ENCODE results near the gene ARF6.
A peak's percentile ranks its signal among the peaks of the same experiment; 100 is the strongest.
"Not testable (repeated sequence)": the region's sequence is repeated elsewhere in the genome, so short reads cannot be mapped to it uniquely, and the experiment has no call there.

The ARF6 gene

DNA sequence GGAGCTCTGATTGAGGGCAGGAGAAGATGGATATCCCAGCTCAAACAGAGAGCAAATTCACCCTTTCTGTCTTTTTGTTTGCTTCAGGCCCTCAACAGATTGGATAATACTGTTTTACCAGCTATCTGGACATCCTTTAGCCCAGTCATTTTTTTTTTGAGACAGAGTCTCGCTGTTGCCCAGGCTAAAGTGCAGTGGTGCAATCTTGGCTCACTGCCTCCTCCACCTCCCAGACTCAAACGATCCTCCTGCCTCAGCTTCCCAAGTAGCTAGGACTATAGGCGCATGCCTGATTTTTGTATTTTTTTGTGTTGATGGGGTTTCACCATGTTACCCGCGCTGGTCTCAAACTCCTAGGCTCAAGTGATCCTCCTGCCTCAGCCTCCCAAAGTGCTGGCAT is 40.8 kb downstream of the ARF6 start:
- Histone ChIP-seq H3K27ac (ENCODE audit: extremely low read depth, low read depth, low read length) (no peak overlapping the region), H3K4me1 (ENCODE audit: control insufficient read depth, insufficient read depth, low read length) (no peaks in the 10 kb centered on the region), H3K36me3 (ENCODE audit: control insufficient read depth in 2 of 2, insufficient read depth in 1 of 2, low read length in 2 of 2) (no peaks in the 10 kb centered on the region), H3K4me3 (ENCODE audit: low read depth, low read length) (no peak overlapping the region), H3K9me3 (ENCODE audit: control insufficient read depth, insufficient read depth, low read depth, low read length) (no peaks in the 10 kb centered on the region)
- ChIA-PET CTCF (no interaction called here), POLR2A (interaction anchor here (0.6 kb wide), 1 partner anchor 41 kb away, joined by 3 read pairs; the partner anchor contains the start of gene ARF6)
- TF ChIP-seq ZNF132 (tag by site-specific recombination; IDR thresholded peaks at IDR 0.05; ENCODE audit: borderline replicate concordance) (no peak), ZNF292 (tag by site-specific recombination; IDR thresholded peaks at IDR 0.05; ENCODE audit: borderline replicate concordance, low read depth) (no peak), HOXA7 (CRISPR knock-in tag; IDR thresholded peaks at IDR 0.05; ENCODE audit: borderline replicate concordance) (no peak), ZNF114 (tag by site-specific recombination; IDR thresholded peaks at IDR 0.05) (no peak), ZNF624 (tag by site-specific recombination; IDR thresholded peaks at IDR 0.05) (no peak), ZNF776 (tag by site-specific recombination; IDR thresholded peaks at IDR 0.05; ENCODE audit: borderline replicate concordance) (no peak), ZNF223 (tag by site-specific recombination; IDR thresholded peaks at IDR 0.05) (no peak), SCRT1 (tag by site-specific recombination; IDR thresholded peaks at IDR 0.05; ENCODE audit: borderline replicate concordance) (no peak), ZNF704 (tag by site-specific recombination; IDR thresholded peaks at IDR 0.05) (no peak), ZNF621 (tag by site-specific recombination; IDR thresholded peaks at IDR 0.05) (no peak), ZBTB11 (tag by site-specific recombination; conservative IDR thresholded peaks at IDR 0.05; ENCODE audit: low read depth) (no peak)

DNA sequence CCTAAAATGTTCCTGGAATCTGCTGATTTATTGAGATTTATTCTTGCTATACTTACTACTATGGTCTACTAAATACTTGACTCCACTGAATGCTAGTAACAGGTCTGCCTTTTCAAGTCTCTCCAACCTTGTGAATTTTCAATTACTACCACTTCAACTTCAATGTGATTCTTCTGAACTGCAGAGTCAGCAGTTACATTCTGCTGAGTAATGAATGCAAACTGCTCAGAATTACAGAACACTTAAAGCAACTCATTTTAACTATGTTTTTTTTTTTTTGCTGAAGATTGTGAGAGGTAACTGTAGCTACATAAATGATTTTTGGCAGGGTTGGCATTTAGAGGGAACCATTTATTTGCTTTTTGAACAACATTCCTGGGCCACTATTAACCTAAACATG is 41.8 kb downstream of the ARF6 start:
- TF ChIP-seq ZNF404 (tag by site-specific recombination; IDR thresholded peaks at IDR 0.05): no peak
- TF ChIP-seq, protein P1, sequence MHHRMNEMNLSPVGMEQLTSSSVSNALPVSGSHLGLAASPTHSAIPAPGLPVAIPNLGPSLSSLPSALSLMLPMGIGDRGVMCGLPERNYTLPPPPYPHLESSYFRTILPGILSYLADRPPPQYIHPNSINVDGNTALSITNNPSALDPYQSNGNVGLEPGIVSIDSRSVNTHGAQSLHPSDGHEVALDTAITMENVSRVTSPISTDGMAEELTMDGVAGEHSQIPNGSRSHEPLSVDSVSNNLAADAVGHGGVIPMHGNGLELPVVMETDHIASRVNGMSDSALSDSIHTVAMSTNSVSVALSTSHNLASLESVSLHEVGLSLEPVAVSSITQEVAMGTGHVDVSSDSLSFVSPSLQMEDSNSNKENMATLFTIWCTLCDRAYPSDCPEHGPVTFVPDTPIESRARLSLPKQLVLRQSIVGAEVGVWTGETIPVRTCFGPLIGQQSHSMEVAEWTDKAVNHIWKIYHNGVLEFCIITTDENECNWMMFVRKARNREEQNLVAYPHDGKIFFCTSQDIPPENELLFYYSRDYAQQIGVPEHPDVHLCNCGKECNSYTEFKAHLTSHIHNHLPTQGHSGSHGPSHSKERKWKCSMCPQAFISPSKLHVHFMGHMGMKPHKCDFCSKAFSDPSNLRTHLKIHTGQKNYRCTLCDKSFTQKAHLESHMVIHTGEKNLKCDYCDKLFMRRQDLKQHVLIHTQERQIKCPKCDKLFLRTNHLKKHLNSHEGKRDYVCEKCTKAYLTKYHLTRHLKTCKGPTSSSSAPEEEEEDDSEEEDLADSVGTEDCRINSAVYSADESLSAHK (tag by site-specific recombination; IDR thresholded peaks at IDR 0.05): 0 out of 2 replicates have a peak, but pooled peaks have one; percentile 18
- H3K36me3 ChIP-seq (ENCODE audit: control insufficient read depth in 2 of 2, insufficient read depth in 1 of 2, low read length in 2 of 2): no peaks in the 10 kb centered on the region
- ChIA-PET CTCF (interaction anchor here (0.7 kb wide), 1 partner anchor 348 kb away, joined by 3 read pairs; no protein-coding TSS in a partner anchor), POLR2A (no interaction called here)
- H3K4me1 ChIP-seq (ENCODE audit: control insufficient read depth, insufficient read depth, low read length): no peaks in the 10 kb centered on the region
- no peak overlapping the region for H3K4me3 ChIP-seq (ENCODE audit: low read depth, low read length)
- no peak overlapping the region for H3K27ac ChIP-seq (ENCODE audit: extremely low read depth, low read depth, low read length)
- H3K9me3 ChIP-seq (ENCODE audit: control insufficient read depth, insufficient read depth, low read depth, low read length): no peaks in the 10 kb centered on the region

DNA sequence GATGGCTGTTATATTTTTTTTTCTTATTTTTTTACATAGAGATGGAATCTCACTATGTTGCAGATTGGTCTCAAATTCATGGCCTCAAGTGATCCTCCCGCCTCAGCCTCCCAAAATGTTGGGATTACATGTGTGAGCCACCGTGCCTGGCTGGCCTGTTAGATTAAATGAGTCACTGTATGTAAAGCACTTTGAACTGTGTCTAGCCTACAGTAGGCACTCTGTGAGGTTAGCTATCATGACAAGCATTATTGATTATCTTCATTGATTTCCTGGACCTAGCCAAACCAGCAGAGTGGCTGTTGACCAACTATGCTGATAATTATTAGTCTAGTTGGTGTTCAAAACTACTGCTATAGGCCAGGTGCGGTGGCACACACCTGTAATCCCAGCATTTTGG is 42.6 kb downstream of the ARF6 start:
- Histone ChIP-seq H3K9me3 (ENCODE audit: control insufficient read depth, insufficient read depth, low read depth, low read length) (no peaks in the 10 kb centered on the region), H3K27ac (ENCODE audit: extremely low read depth, low read depth, low read length) (no peak overlapping the region), H3K4me1 (ENCODE audit: control insufficient read depth, insufficient read depth, low read length) (no peaks in the 10 kb centered on the region), H3K4me3 (ENCODE audit: low read depth, low read length) (no peak overlapping the region), H3K36me3 (ENCODE audit: control insufficient read depth in 2 of 2, insufficient read depth in 1 of 2, low read length in 2 of 2) (no peaks in the 10 kb centered on the region)
- ChIA-PET CTCF (no interaction called here), POLR2A (no interaction called here)
- no peak for TF ChIP-seq ZNF214 (tag by site-specific recombination; IDR thresholded peaks at IDR 0.05; ENCODE audit: borderline replicate concordance)

GRCh38 chr14:49936246-49936645 is 43.4 kb downstream of the ARF6 start:
- H3K9me3 ChIP-seq (ENCODE audit: control insufficient read depth, insufficient read depth, low read depth, low read length); H3K36me3 ChIP-seq (ENCODE audit: control insufficient read depth in 2 of 2, insufficient read depth in 1 of 2, low read length in 2 of 2); H3K4me1 ChIP-seq (ENCODE audit: control insufficient read depth, insufficient read depth, low read length); POLR2A ChIA-PET; CTCF ChIA-PET; H3K27ac ChIP-seq (ENCODE audit: extremely low read depth, low read depth, low read length); H3K4me3 ChIP-seq (ENCODE audit: low read depth, low read length): not testable (repeated sequence)

- H3K9me3 ChIP-seq (ENCODE audit: control insufficient read depth, insufficient read depth, low read depth, low read length); H3K27ac ChIP-seq (ENCODE audit: extremely low read depth, low read depth, low read length); H3K36me3 ChIP-seq (ENCODE audit: control insufficient read depth in 2 of 2, insufficient read depth in 1 of 2, low read length in 2 of 2); H3K4me3 ChIP-seq (ENCODE audit: low read depth, low read length); CTCF ChIA-PET; POLR2A ChIA-PET; H3K4me1 ChIP-seq (ENCODE audit: control insufficient read depth, insufficient read depth, low read length): not testable (repeated sequence)
These were observed 44.0 kb downstream of the ARF6 start for GRCh38 chr14:49936882-49937281.

DNA sequence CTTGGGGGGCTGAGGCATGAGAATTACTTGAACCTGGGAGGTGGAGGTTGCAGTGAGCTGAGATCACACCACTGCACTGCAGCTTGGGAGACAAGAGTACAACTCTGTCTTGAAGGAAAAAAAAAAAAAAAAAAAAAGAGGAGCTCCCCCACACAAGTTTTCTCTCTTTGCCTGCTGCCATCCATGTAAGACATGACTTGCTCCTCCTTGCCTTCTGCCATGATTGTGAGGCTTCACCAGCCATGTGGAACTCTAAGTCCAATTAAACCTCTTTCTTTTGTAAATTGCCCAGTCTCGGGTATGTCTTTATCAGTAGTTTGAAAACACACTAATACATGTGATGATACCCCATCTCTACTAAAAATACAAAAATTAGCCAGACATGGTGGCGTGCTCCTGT is 46.3 kb downstream of the ARF6 start:
- H3K4me1 ChIP-seq (ENCODE audit: control insufficient read depth, insufficient read depth, low read length); H3K9me3 ChIP-seq (ENCODE audit: control insufficient read depth, insufficient read depth, low read depth, low read length); H3K36me3 ChIP-seq (ENCODE audit: control insufficient read depth in 2 of 2, insufficient read depth in 1 of 2, low read length in 2 of 2); H3K27ac ChIP-seq (ENCODE audit: extremely low read depth, low read depth, low read length); H3K4me3 ChIP-seq (ENCODE audit: low read depth, low read length); POLR2A ChIA-PET: not testable (repeated sequence)
- CTCF ChIA-PET: interaction anchor here (0.8 to 1.2 kb wide), 2 partner anchors 10 to 73 kb away, joined by 3 to 7 read pairs; no protein-coding TSS in a partner anchor
